ENCODE data around the gene PATZ1.

- no peak for TF ChIP-seq HOXA7 (CRISPR knock-in tag; IDR thresholded peaks at IDR 0.05; ENCODE audit: borderline replicate concordance)
- TF ChIP-seq ZNF175 (tag by site-specific recombination; IDR thresholded peaks at IDR 0.05): no peak
- TF ChIP-seq ZNF274 (IDR thresholded peaks at IDR 0.05; ENCODE audit: low read length): no peak
- no peak for TF ChIP-seq ZNF274 (tag by site-specific recombination; IDR thresholded peaks at IDR 0.05; ENCODE audit: borderline replicate concordance)
Measured at GRCh38 chr22:31363885-31364465, 17.8 kb upstream of the PATZ1 start.
